Neuronal stem cell (in vitro differentiated cells): ENCODE results near the gene STK36.

Source experiments
- DNase-seq: peaks from one replicate; pipeline ENCODE4 v3.0.0-alpha.2; 2013; ENCODE audit warnings: low spot score
- H2AFZ ChIP-seq: one replicate; pipeline ENCODE4 v1.6.1; 2013; ENCODE audit warnings: mild to moderate bottlenecking, low read length, inconsistent platforms
- H2AK5ac ChIP-seq: 2 replicates; pipeline ENCODE4 v1.6.1; 2013; ENCODE audit warnings: low read depth, mild to moderate bottlenecking, inconsistent platforms, low read length, moderate library complexity, mixed read lengths
- H2BK120ac ChIP-seq: 2 replicates; pipeline ENCODE4 v1.6.1; 2013; ENCODE audit warnings: low read depth, mild to moderate bottlenecking, inconsistent platforms, low read length, moderate library complexity, mixed read lengths
- H2BK12ac ChIP-seq: one replicate; pipeline ENCODE4 v1.6.1; 2013; ENCODE audit warnings: low read length, inconsistent platforms
- H2BK15ac ChIP-seq: 2 replicates; pipeline ENCODE4 v1.6.1; 2013; ENCODE audit warnings: mild to moderate bottlenecking, low read length, inconsistent platforms, mixed read lengths
- H2BK5ac ChIP-seq: one replicate; pipeline ENCODE4 v1.6.1; 2013; ENCODE audit warnings: inconsistent platforms, mild to moderate bottlenecking, low read length, moderate library complexity
- H3K14ac ChIP-seq: one replicate; pipeline ENCODE4 v1.6.1; 2013; ENCODE audit warnings: low read length, inconsistent platforms
- H3K18ac ChIP-seq: 2 replicates; pipeline ENCODE4 v1.6.1; 2013; ENCODE audit warnings: low read length, inconsistent platforms
- H3K23ac ChIP-seq: 2 replicates; pipeline ENCODE4 v1.6.1; 2013; ENCODE audit warnings: low read depth, mild to moderate bottlenecking, mixed read lengths, low read length, inconsistent platforms; ENCODE audit not compliant: poor library complexity
- H3K27ac ChIP-seq: replicated peaks from 3 replicates; pipeline ENCODE4 v1.5.1; 2013; ENCODE audit warnings: low read length, inconsistent platforms
- H3K27me3 ChIP-seq, 3 experiments: 2 replicates each; pipeline ENCODE4 v1.6.1; 2013; ENCODE audit warnings: low read length in 3 of 3, mild to moderate bottlenecking in 2 of 3, inconsistent platforms in 1 of 3, low read depth in 1 of 3, mixed read lengths in 1 of 3, moderate library complexity in 1 of 3; ENCODE audit not compliant: control insufficient read depth in 3 of 3, insufficient read depth in 3 of 3
- H3K36me3 ChIP-seq, 2 donors: replicated peaks in 1 of 2; 2 replicates each; pipeline ENCODE4 v1.6.1; 2013; ENCODE audit warnings: low read length in 2 of 2; ENCODE audit not compliant: control insufficient read depth in 2 of 2, insufficient read depth in 2 of 2
- H3K4ac ChIP-seq: 2 replicates; pipeline ENCODE4 v1.6.1; 2013; ENCODE audit warnings: inconsistent platforms, mild to moderate bottlenecking, low read length, moderate library complexity
- H3K4me1 ChIP-seq, 2 donors: 1 replicate in 1 of 2; 2 replicates in 1 of 2; pipeline ENCODE4 v1.6.1; 2013; ENCODE audit warnings: low read length in 2 of 2, low read depth in 1 of 2; ENCODE audit not compliant: control insufficient read depth in 2 of 2, insufficient read depth in 1 of 2
- H3K4me2 ChIP-seq: one replicate; pipeline ENCODE4 v1.6.1; 2013; ENCODE audit warnings: mild to moderate bottlenecking, low read length, inconsistent platforms; ENCODE audit not compliant: insufficient read depth, poor library complexity, severe bottlenecking
- H3K4me3 ChIP-seq, 2 donors: 2 replicates each; pipeline ENCODE4 v1.5.1; 2013; ENCODE audit warnings: low read length in 2 of 2, mild to moderate bottlenecking in 2 of 2, inconsistent platforms in 1 of 2, moderate library complexity in 1 of 2
- H3K79me1 ChIP-seq: one replicate; pipeline ENCODE4 v1.6.1; 2013; ENCODE audit warnings: low read depth, mild to moderate bottlenecking, inconsistent platforms, low read length, moderate library complexity
- H3K9ac ChIP-seq: one replicate; pipeline ENCODE4 v1.6.1; 2013; ENCODE audit warnings: mild to moderate bottlenecking, low read depth, low read length, inconsistent platforms; ENCODE audit not compliant: poor library complexity
- H3K9me3 ChIP-seq, 2 donors: replicated peaks in 1 of 2; 2 replicates each; pipeline versions ENCODE3 to v1.6.1; 2013; ENCODE audit warnings: low read length in 2 of 2, mild to moderate bottlenecking in 2 of 2, inconsistent platforms in 1 of 2, low read depth in 1 of 2, mixed read lengths in 1 of 2, moderate library complexity in 1 of 2; ENCODE audit not compliant: control insufficient read depth in 2 of 2, insufficient read depth in 1 of 2
- H4K8ac ChIP-seq: one replicate; pipeline ENCODE4 v1.6.1; 2013; ENCODE audit warnings: low read depth, mild to moderate bottlenecking, inconsistent platforms, low read length, moderate library complexity
- H4K91ac ChIP-seq: one replicate; pipeline ENCODE4 v1.6.1; 2013; ENCODE audit warnings: low read length, low read depth, mild to moderate bottlenecking, inconsistent platforms; ENCODE audit not compliant: poor library complexity
- WGBS, 2 donors: extraction: QIAGEN DNeasy Blood & Tissue Kit; methylation state at CpG; one replicate each; pipeline ENCODE4 v1.1.7; 2013; ENCODE audit warnings: missing lambda C conversion rate in 2 of 2, mixed read lengths in 1 of 2; ENCODE audit not compliant: insufficient read length in 2 of 2, insufficient replicate concordance in 1 of 2; ENCODE audit errors: extremely low coverage in 2 of 2; 5-methylcytosine and 5-hydroxymethylcytosine counted together

STK36 gene

DNA sequence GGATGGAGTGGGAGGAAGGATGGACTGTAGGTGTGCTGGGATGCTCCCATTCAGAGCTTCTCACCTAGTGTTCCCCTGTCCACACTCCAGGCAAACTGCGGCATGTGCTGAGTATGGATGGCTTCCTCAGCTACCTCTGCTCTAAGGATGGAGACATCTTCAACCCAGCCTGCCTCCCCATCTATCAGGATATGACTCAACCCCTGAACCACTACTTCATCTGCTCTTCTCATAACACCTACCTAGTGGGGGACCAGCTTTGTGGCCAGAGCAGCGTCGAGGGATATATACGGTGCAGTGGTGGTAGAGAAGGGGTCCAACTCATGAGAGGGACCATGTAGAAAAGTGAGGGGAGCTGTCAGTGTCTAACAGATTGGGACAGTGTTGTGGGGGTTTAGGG lies 43.9 kb upstream of the STK36 start:
- no peak overlapping the region for H3K14ac ChIP-seq
- H3K4me1 ChIP-seq, result no peaks in the 10 kb centered on the region
- H4K8ac ChIP-seq, result no peak overlapping the region
- H2BK5ac ChIP-seq, result no peak overlapping the region
- H3K9me3 ChIP-seq, result no peaks in the 10 kb centered on the region
- H2BK15ac ChIP-seq, result no peak overlapping the region
- H3K9ac ChIP-seq, result no peak overlapping the region
- WGBS, 2 donors, result no CpG with 5 or more reads among the region's 4 CpGs
- H3K18ac ChIP-seq, result no peak overlapping the region
- no peak overlapping the region for H3K27ac ChIP-seq
- H4K91ac ChIP-seq, result no peak overlapping the region
- no peak overlapping the region for H2BK12ac ChIP-seq
- H3K4ac ChIP-seq, result no peak overlapping the region
- no peak overlapping the region for H2BK120ac ChIP-seq
- no peak overlapping the region for H2AFZ ChIP-seq
- H2AK5ac ChIP-seq, result no peak overlapping the region
- no peak overlapping the region for H3K23ac ChIP-seq
- H3K4me2 ChIP-seq, result no peak overlapping the region
- DNase-seq, result no peak
- no peaks in the 10 kb centered on the region for H3K27me3 ChIP-seq
- peak overlapping the region in 1 of 2 donors; percentile 26 for H3K4me3 ChIP-seq
- peaks cover 0 to 1% of the 10 kb centered on the region in 2 donors for H3K36me3 ChIP-seq
- H3K79me1 ChIP-seq, result no peaks in the 10 kb centered on the region

GRCh38 chr2:218631837-218632236 lies 40.0 kb upstream of the STK36 start:
- Histone ChIP-seq H4K8ac (no peak overlapping the region), H2AFZ (no peak overlapping the region)

DNA sequence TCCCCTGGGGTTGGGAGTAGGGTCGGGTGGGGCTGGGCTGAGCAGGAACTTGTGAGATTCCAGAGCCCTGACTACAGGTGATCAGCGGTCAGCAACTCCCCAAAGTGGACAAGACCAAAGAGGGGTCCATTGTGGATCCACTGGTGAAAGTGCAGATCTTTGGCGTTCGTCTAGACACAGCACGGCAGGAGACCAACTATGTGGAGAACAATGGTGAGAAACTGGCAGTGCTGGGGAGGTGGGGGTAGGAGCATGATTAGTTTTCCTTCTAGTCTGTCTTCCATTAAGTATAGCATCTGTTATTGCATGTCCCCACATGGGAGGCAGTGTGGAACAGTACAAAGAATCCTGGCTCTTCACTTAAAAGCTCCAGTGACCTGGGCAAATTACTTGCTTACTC lies 36.2 kb upstream of the STK36 start:
- Histone ChIP-seq H3K4ac (no peak overlapping the region), H3K14ac (no peak overlapping the region), H3K9me3 (no peaks in the 10 kb centered on the region), H3K36me3 (peaks cover 44 to 77% of the 10 kb centered on the region in 2 donors), H3K4me2 (no peak overlapping the region), H3K27me3 (no peaks in the 10 kb centered on the region), H3K79me1 (peaks cover 2% of the 10 kb centered on the region), H4K8ac (no peak overlapping the region), H3K18ac (no peak overlapping the region), H2BK120ac (no peak overlapping the region), H2AFZ (no peak overlapping the region), H2BK12ac (no peak overlapping the region), H3K23ac (no peak overlapping the region), H2AK5ac (no peak overlapping the region), H4K91ac (no peak overlapping the region), H2BK5ac (no peak overlapping the region), H3K27ac (no peak overlapping the region), H3K4me1 (no peaks in the 10 kb centered on the region), H3K4me3 (no peak overlapping the region), H3K9ac (no peak overlapping the region), H2BK15ac (no peak overlapping the region)
- DNase-seq, result no peak
- WGBS, 2 donors, result no CpG with 5 or more reads among the region's 5 CpGs

More at GRCh38 chr2:218631837-218632236, 40.0 kb upstream of the STK36 start:
- DNase-seq, result no peak
- no peak overlapping the region for H3K18ac ChIP-seq
- no peak overlapping the region for H2BK120ac ChIP-seq
- H3K4me2 ChIP-seq, result no peak overlapping the region
- H3K4me3 ChIP-seq, result no peak overlapping the region
- H3K9me3 ChIP-seq, result no peaks in the 10 kb centered on the region
- H2AK5ac ChIP-seq, result no peak overlapping the region
- no peak overlapping the region for H3K9ac ChIP-seq
- H3K27me3 ChIP-seq, result no peaks in the 10 kb centered on the region
- H3K4me1 ChIP-seq, result no peaks in the 10 kb centered on the region
- peaks cover 21 to 40% of the 10 kb centered on the region in 2 donors for H3K36me3 ChIP-seq
- H3K79me1 ChIP-seq, result no peaks in the 10 kb centered on the region
- no peak overlapping the region for H3K27ac ChIP-seq
- H3K14ac ChIP-seq, result no peak overlapping the region
- no CpG with 5 or more reads among the region's 4 CpGs for WGBS, 2 donors
- no peak overlapping the region for H2BK15ac ChIP-seq
- H2BK5ac ChIP-seq, result no peak overlapping the region
- no peak overlapping the region for H3K4ac ChIP-seq
- no peak overlapping the region for H2BK12ac ChIP-seq
- no peak overlapping the region for H4K91ac ChIP-seq
- H3K23ac ChIP-seq, result no peak overlapping the region

DNA sequence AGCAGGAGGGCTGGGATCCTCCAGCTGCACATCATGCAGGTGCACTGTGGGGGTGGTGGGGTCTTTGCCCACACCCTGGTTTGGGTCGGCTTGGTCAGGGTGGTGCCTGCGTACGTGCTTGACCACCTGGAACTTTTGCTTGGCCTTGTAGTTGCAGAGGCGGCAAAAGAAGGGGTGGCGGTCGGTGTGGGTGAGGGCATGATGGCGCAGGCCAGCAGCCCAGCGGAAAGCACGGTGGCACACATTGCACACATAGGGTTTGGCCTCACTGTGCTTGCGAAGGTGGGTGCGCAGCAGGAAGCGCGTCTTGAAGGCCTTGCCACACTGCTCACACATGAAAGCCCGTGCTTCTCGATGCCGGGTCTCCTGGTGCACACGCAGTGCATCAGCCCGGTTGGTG lies 33.5 kb upstream of the STK36 start:
- Histone ChIP-seq H3K4me3 (peak overlapping the region in 1 of 2 donors; percentile 43), H3K9ac (no peak overlapping the region), H3K27ac (no peak overlapping the region), H3K27me3 (no peaks in the 10 kb centered on the region), H3K23ac (peak overlapping the region; percentile 11), H3K36me3 (peaks cover 62 to 94% of the 10 kb centered on the region in 2 donors), H2BK120ac (no peak overlapping the region), H4K91ac (no peak overlapping the region), H3K79me1 (peaks cover 2% of the 10 kb centered on the region), H2BK5ac (no peak overlapping the region), H2AFZ (no peak overlapping the region), H3K4me1 (no peaks in the 10 kb centered on the region), H3K18ac (no peak overlapping the region), H3K9me3 (no peaks in the 10 kb centered on the region), H4K8ac (no peak overlapping the region), H2BK15ac (no peak overlapping the region), H2AK5ac (no peak overlapping the region), H2BK12ac (no peak overlapping the region), H3K14ac (peak overlapping the region; percentile 75), H3K4ac (no peak overlapping the region), H3K4me2 (no peak overlapping the region)
- no peak for DNase-seq
- no CpG with 5 or more reads among the region's 18 CpGs for WGBS, 2 donors
